B cell (primary cell): ENCODE results near the gene C4orf46.

Experiments
- EZH2 ChIP-seq: IDR thresholded peaks from 2 replicates; pipeline ENCODE4 v1.6.1; 2012; ENCODE audit warnings: borderline replicate concordance, low read depth, mild to moderate bottlenecking, moderate library complexity, low read length; ENCODE audit not compliant: insufficient read depth, poor library complexity, severe bottlenecking
- TF ChIP-seq, protein P1 (sequence below): fragments of 200-600 bp; IDR thresholded peaks from one replicate; pipeline ENCODE4 v1.8.0; 2022; ENCODE audit warnings: antibody characterized with exemption, mild to moderate bottlenecking

DNA sequence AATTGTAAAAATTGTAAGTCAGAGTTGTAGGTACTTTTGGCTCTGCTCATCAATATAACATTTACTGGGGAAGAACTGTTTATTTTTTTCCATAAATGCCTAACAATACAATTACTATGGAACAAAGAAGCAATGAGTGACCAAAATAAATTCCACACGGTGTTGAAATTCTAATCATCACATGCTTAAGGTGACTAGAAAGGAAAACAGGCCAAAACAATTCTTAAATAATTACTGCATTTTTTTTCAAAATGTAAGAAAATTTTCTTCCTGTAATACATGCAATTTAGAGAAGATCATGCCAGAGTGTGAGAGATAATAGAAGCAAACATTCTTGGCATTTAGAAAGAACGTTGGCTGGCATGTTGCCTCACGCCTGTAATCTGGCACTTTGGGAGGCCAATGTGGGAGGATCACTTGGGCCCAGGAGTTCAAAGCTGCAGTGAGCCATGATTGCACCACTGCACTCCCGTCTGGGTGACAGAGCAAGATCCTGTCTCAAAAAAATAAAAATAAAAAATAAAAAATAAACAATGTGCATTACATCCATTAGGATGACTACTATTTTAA lies 22.5 kb downstream of the C4orf46 start:
- TF ChIP-seq, protein P1, sequence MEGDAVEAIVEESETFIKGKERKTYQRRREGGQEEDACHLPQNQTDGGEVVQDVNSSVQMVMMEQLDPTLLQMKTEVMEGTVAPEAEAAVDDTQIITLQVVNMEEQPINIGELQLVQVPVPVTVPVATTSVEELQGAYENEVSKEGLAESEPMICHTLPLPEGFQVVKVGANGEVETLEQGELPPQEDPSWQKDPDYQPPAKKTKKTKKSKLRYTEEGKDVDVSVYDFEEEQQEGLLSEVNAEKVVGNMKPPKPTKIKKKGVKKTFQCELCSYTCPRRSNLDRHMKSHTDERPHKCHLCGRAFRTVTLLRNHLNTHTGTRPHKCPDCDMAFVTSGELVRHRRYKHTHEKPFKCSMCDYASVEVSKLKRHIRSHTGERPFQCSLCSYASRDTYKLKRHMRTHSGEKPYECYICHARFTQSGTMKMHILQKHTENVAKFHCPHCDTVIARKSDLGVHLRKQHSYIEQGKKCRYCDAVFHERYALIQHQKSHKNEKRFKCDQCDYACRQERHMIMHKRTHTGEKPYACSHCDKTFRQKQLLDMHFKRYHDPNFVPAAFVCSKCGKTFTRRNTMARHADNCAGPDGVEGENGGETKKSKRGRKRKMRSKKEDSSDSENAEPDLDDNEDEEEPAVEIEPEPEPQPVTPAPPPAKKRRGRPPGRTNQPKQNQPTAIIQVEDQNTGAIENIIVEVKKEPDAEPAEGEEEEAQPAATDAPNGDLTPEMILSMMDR: no peak
- TF ChIP-seq EZH2: no peak
